CD4-positive, alpha-beta T cell (primary cell): Measurements from ENCODE around the gene ZBTB40. TPM values are rescaled to one million over a fixed set of nuclear protein-coding genes. Genes with fewer than 3 reads are reported as not detected.

Experiments used
- ATAC-seq: fragments of 200-7000 bp; cut with Tn5 transposase; one replicate; pipeline ENCODE4 v1.10.0; 2022; ENCODE audit warnings: mild to moderate bottlenecking; ENCODE audit not compliant: poor library complexity
- CTCF ChIA-PET: fragments of 350-600 bp; sonication (Branson Sonifier 250); formaldehyde crosslinking; loops from one replicate; lab custom pipeline; 2021; ENCODE audit warnings: antibody characterized with exemption, inconsistent platforms; lab: Charles Lee
- POLR2A ChIA-PET: fragments of 350-600 bp; sonication (Branson Sonifier 250); formaldehyde crosslinking; loops from one replicate; lab custom pipeline; 2021; ENCODE audit warnings: antibody characterized with exemption, inconsistent platforms; lab: Charles Lee
- DNase-seq, 14 experiments: peaks; one replicate each; pipeline ENCODE4 v3.0.0-alpha.2; 2013 to 2020; ENCODE audit warnings: mixed read lengths in 2 of 14
- H3K27ac ChIP-seq, 2 donors: one replicate each; pipeline versions ENCODE4 v1.5.1 to v1.7.0; 2013; ENCODE audit warnings: low read length in 2 of 2, low read depth in 1 of 2, mild to moderate bottlenecking in 1 of 2
- H3K27me3 ChIP-seq, 2 experiments: 1 replicate in 1 of 2; 2 replicates in 1 of 2; pipeline versions ENCODE4 v1.6.1 to v1.7.0; 2013; ENCODE audit warnings: low read length in 2 of 2, control low read depth in 1 of 2, mild to moderate bottlenecking in 1 of 2, moderate library complexity in 1 of 2; ENCODE audit not compliant: insufficient read depth in 2 of 2, control insufficient read depth in 1 of 2
- H3K36me3 ChIP-seq: one replicate; pipeline ENCODE4 v1.6.1; 2013; ENCODE audit warnings: low read length, control low read depth; ENCODE audit not compliant: insufficient read depth
- H3K4me1 ChIP-seq: one replicate; pipeline ENCODE4 v1.6.1; 2013; ENCODE audit warnings: low read length, control low read depth; ENCODE audit not compliant: insufficient read depth
- H3K4me3 ChIP-seq: one replicate; pipeline ENCODE4 v1.5.1; 2013; ENCODE audit warnings: mild to moderate bottlenecking, low read length, moderate library complexity
- H3K9me3 ChIP-seq, 2 experiments: 1 replicate in 1 of 2; 2 replicates in 1 of 2; pipeline versions ENCODE4 v1.6.1 to v1.7.0; 2013; ENCODE audit warnings: low read length in 2 of 2, mild to moderate bottlenecking in 2 of 2, control low read depth in 1 of 2, moderate library complexity in 1 of 2; ENCODE audit not compliant: control insufficient read depth in 1 of 2, insufficient read depth in 1 of 2
- H3K27ac Mint-ChIP-seq: one replicate; pipeline ENCODE4 v1.8.0; 2020; ENCODE audit warnings: mixed read lengths
- H3K27me3 Mint-ChIP-seq: one replicate; pipeline ENCODE4 v1.8.0; 2021; ENCODE audit warnings: mixed read lengths
- H3K36me3 Mint-ChIP-seq: one replicate; pipeline ENCODE4 v1.8.0; 2021; ENCODE audit warnings: low read depth, mixed read lengths
- H3K4me1 Mint-ChIP-seq: one replicate; pipeline ENCODE4 v1.8.0; 2021; ENCODE audit warnings: low read depth, mixed read lengths
- H3K4me3 Mint-ChIP-seq: one replicate; pipeline ENCODE4 v1.8.0; 2020; ENCODE audit warnings: mild to moderate bottlenecking, mixed read lengths
- H3K9me3 Mint-ChIP-seq: one replicate; pipeline ENCODE4 v1.8.0; 2020; ENCODE audit warnings: mixed read lengths
- CTCF ChIP-seq: fragments of 200-600 bp; IDR thresholded peaks from one replicate; pipeline ENCODE4 v1.8.0; 2022; ENCODE audit warnings: antibody characterized with exemption, mild to moderate bottlenecking
- intact Hi-C, 2 experiments: fragments of 100-400 bp; cut with DNase I in 1 of 2; cut with micrococcal nuclease in 1 of 2; formaldehyde crosslinking; loops; one replicate each; pipeline versions ENCODE4 v1.15.1 to v1.9.0; 2023 to 2025; cut with DNase I, micrococcal nuclease
- total RNA-seq, 174 experiments: library from RNA in 2 of 174; stranded (reverse) in 2 of 174; gene quantifications; one replicate each; pipeline ENCODE4 v1.2.3 and lab custom pipeline; 2021 to 2026

Gene ZBTB40
- total RNA-seq, 2 experiments from 2014 or later, result 28.4 to 30.6 TPM

- H3K27me3 ChIP-seq, result no peaks in the 10 kb centered on the region
- TF ChIP-seq CTCF, result no peak
- no peak overlapping the region for H3K4me3 ChIP-seq
- ATAC-seq, result no peak
- no peaks in the 10 kb centered on the region for H3K27me3 Mint-ChIP-seq
- H3K4me3 Mint-ChIP-seq, result no peak overlapping the region
- peaks cover 0 to 9% of the 10 kb centered on the region in 2 experiments for H3K9me3 ChIP-seq
- no peaks in the 10 kb centered on the region for H3K36me3 ChIP-seq
- H3K27ac Mint-ChIP-seq, result no peak overlapping the region
- intact Hi-C loops, result no loop called here
- POLR2A ChIA-PET, result no interaction called here
- peaks cover 2% of the 10 kb centered on the region for H3K9me3 Mint-ChIP-seq
- H3K36me3 Mint-ChIP-seq, result peaks cover 34% of the 10 kb centered on the region
- H3K4me1 Mint-ChIP-seq, result peaks cover 62% of the 10 kb centered on the region
- no peak overlapping the region for H3K27ac ChIP-seq
- CTCF ChIA-PET, result no interaction called here
- peaks cover 5% of the 10 kb centered on the region for H3K4me1 ChIP-seq
- DNase-seq, result no peak
Observed at GRCh38 chr1:22465671-22466070, 14.0 kb downstream of the ZBTB40 start.

- no peak for DNase-seq
- intact Hi-C loops, result no loop called here
- peaks cover 42% of the 10 kb centered on the region for H3K36me3 Mint-ChIP-seq
- H3K27ac Mint-ChIP-seq, result no peak overlapping the region
- no peak for ATAC-seq
- no peak overlapping the region for H3K27ac ChIP-seq
- no peaks in the 10 kb centered on the region for H3K27me3 ChIP-seq
- peaks cover 53% of the 10 kb centered on the region for H3K4me1 Mint-ChIP-seq
- no peak overlapping the region for H3K4me3 ChIP-seq
- H3K36me3 ChIP-seq, result peaks cover 3% of the 10 kb centered on the region
- TF ChIP-seq CTCF, result no peak
- no peaks in the 10 kb centered on the region for H3K9me3 Mint-ChIP-seq
- H3K27me3 Mint-ChIP-seq, result no peaks in the 10 kb centered on the region
- ChIA-PET CTCF (no interaction called here), POLR2A (no interaction called here)
- H3K4me1 ChIP-seq, result no peaks in the 10 kb centered on the region
- H3K9me3 ChIP-seq, result peaks cover 0 to 6% of the 10 kb centered on the region in 2 experiments
- H3K4me3 Mint-ChIP-seq, result no peak overlapping the region
Observed at GRCh38 chr1:22470227-22470626, 18.6 kb downstream of the ZBTB40 start.

- Mint-ChIP-seq H3K27me3 (no peaks in the 10 kb centered on the region), H3K9me3 (no peaks in the 10 kb centered on the region), H3K4me1 (peaks cover 53% of the 10 kb centered on the region), H3K27ac (no peak overlapping the region), H3K4me3 (no peak overlapping the region), H3K36me3 (peaks cover 43% of the 10 kb centered on the region)
- POLR2A ChIA-PET, result no interaction called here
- no peak overlapping the region for H3K27ac ChIP-seq
- no peaks in the 10 kb centered on the region for H3K27me3 ChIP-seq
- ATAC-seq, result no peak
- intact Hi-C loops, result no loop called here
- H3K36me3 ChIP-seq, result peaks cover 3% of the 10 kb centered on the region
- CTCF ChIA-PET, result no interaction called here
- no peak for DNase-seq
- H3K4me3 ChIP-seq, result no peak overlapping the region
- no peaks in the 10 kb centered on the region for H3K4me1 ChIP-seq
- no peaks in the 10 kb centered on the region for H3K9me3 ChIP-seq
- TF ChIP-seq CTCF, result no peak
Observed at GRCh38 chr1:22471078-22471477, 19.4 kb downstream of the ZBTB40 start.
